WTC11 (cell line): Measurements from ENCODE around the gene POLD1. TPM values are rescaled to one million over a fixed set of nuclear protein-coding genes. Genes with fewer than 3 reads are reported as not detected.

Experiments used
- ATAC-seq: fragments of 200-7000 bp; cut with Tn5 transposase; 2 replicates; pipeline ENCODE4 v1.10.0; 2021; ENCODE audit warnings: mild to moderate bottlenecking, moderate library complexity
- CTCF ChIA-PET: fragments of 300-600 bp; sonication (Branson Sonifier 250); formaldehyde crosslinking; loops from one replicate; lab custom pipeline; 2021; ENCODE audit warnings: antibody characterized with exemption; lab: Charles Lee
- POLR2A ChIA-PET: fragments of 350-600 bp; sonication (Branson Sonifier 250); formaldehyde crosslinking; loops from one replicate; lab custom pipeline; 2021; ENCODE audit warnings: antibody characterized with exemption; lab: Charles Lee
- DNase-seq: peaks from one replicate; pipeline ENCODE4 v3.0.0; 2021; ENCODE audit warnings: low spot score
- H3K27ac Mint-ChIP-seq: 2 replicates; pipeline ENCODE4 v1.8.0; 2021; ENCODE audit warnings: mixed read lengths
- H3K27me3 Mint-ChIP-seq: 2 replicates; pipeline ENCODE4 v1.8.0; 2021; ENCODE audit warnings: low read depth, mild to moderate bottlenecking, moderate library complexity, mixed read lengths
- H3K36me3 Mint-ChIP-seq: 2 replicates; pipeline ENCODE4 v1.8.0; 2021; ENCODE audit warnings: mixed read lengths
- H3K4me1 Mint-ChIP-seq: 2 replicates; pipeline ENCODE4 v1.8.0; 2022; ENCODE audit warnings: mixed read lengths
- H3K4me3 Mint-ChIP-seq: 2 replicates; pipeline ENCODE4 v1.8.0; 2021; ENCODE audit warnings: mild to moderate bottlenecking, moderate library complexity, mixed read lengths
- H3K9me3 Mint-ChIP-seq: 2 replicates; pipeline ENCODE4 v1.8.0; 2021; ENCODE audit warnings: mixed read lengths
- ATF1 ChIP-seq: sonication (generic); formaldehyde crosslinking; IDR thresholded peaks from 2 replicates; pipeline ENCODE4 v1.8.1; 2023; ENCODE audit warnings: mild to moderate bottlenecking, moderate library complexity, missing genetic modification reagents
- E2F4 ChIP-seq: sonication (generic); formaldehyde crosslinking; IDR thresholded peaks from 2 replicates; pipeline ENCODE4 v1.8.1; 2022; ENCODE audit warnings: low read depth, mild to moderate bottlenecking, moderate library complexity, missing genetic modification reagents, borderline replicate concordance
- ELF4 ChIP-seq: sonication (generic); formaldehyde crosslinking; IDR thresholded peaks from 2 replicates; pipeline ENCODE4 v1.8.1; 2022; ENCODE audit warnings: low read depth, mild to moderate bottlenecking, moderate library complexity, missing genetic modification reagents
- ETV6 ChIP-seq: sonication (generic); formaldehyde crosslinking; IDR thresholded peaks from 2 replicates; pipeline ENCODE4 v1.8.1; 2022; ENCODE audit warnings: mild to moderate bottlenecking, missing genetic modification reagents
- IRF2 ChIP-seq: sonication (generic); formaldehyde crosslinking; IDR thresholded peaks from 2 replicates; pipeline ENCODE4 v1.8.0; 2022; ENCODE audit warnings: low read depth, missing genetic modification reagents, borderline replicate concordance
- JAZF1 ChIP-seq: fragments of 250-450 bp; sonication (Bioruptor Pico); IDR thresholded peaks from 2 replicates; pipeline ENCODE4 v1.9.0; 2021; ENCODE audit warnings: moderate library complexity, mild to moderate bottlenecking, inconsistent platforms
- NR2C2 ChIP-seq: sonication (generic); formaldehyde crosslinking; IDR thresholded peaks from 2 replicates; pipeline ENCODE4 v1.8.0; 2022; ENCODE audit warnings: mild to moderate bottlenecking, missing genetic modification reagents
- PRRX2 ChIP-seq: fragments of 250-450 bp; sonication (Bioruptor Pico); IDR thresholded peaks from 2 replicates; pipeline ENCODE4 v1.8.0; 2021; ENCODE audit warnings: mild to moderate bottlenecking
- STAT6 ChIP-seq: sonication (generic); formaldehyde crosslinking; conservative IDR thresholded peaks from 2 replicates; pipeline ENCODE4 v1.8.1; 2023; ENCODE audit warnings: mild to moderate bottlenecking, low read depth, missing genetic modification reagents, moderate library complexity
- TEAD1 ChIP-seq: sonication (generic); formaldehyde crosslinking; IDR thresholded peaks from 2 replicates; pipeline ENCODE4 v1.8.0; 2022; ENCODE audit warnings: mild to moderate bottlenecking, missing genetic modification reagents
- ZNF423 ChIP-seq: fragments of 250-450 bp; sonication (Bioruptor Pico); IDR thresholded peaks from 2 replicates; pipeline ENCODE4 v2.1.2; 2022; ENCODE audit warnings: mild to moderate bottlenecking, moderate library complexity
- total RNA-seq: library from RNA; stranded (reverse); gene quantifications from 3 replicates; pipeline ENCODE4 v1.2.3, GENCODE V29; 2021
- TF ChIP-seq, protein P1 (sequence below): sonication (generic); formaldehyde crosslinking; IDR thresholded peaks from 2 replicates; pipeline ENCODE4 v1.8.0; 2022; ENCODE audit warnings: mild to moderate bottlenecking, missing genetic modification reagents
- TF ChIP-seq, protein P2 (sequence below): sonication (generic); formaldehyde crosslinking; IDR thresholded peaks from 2 replicates; pipeline ENCODE4 v1.8.1; 2023; ENCODE audit warnings: mild to moderate bottlenecking, missing genetic modification reagents
- TF ChIP-seq, protein P3 (sequence below): fragments of 250-450 bp; sonication (Bioruptor Pico); IDR thresholded peaks from 2 replicates; pipeline ENCODE4 v1.9.0; 2021; ENCODE audit warnings: mild to moderate bottlenecking, borderline replicate concordance

Gene POLD1
- total RNA-seq, 1 experiment from 2014 or later, result 163 TPM

DNA sequence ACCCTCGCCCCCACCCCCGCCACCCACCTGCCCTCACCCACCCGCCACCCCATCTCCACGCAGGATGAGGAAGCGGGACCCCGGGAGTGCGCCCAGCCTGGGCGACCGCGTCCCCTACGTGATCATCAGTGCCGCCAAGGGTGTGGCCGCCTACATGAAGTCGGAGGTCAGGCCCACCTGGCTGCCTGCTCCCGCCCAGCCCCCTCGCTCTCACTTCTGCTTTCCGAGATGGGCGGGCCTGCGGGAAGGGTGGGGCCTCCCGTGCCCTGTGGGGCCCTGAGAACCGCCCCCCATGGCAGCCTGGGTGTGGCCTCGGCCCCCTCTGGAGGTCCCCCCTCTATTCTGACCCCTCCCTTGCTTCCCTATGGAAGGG, 31.5 kb downstream of the POLD1 start:
- H3K36me3 Mint-ChIP-seq, result peaks cover 25% of the 10 kb centered on the region
- TF ChIP-seq NR2C2 (CRISPR knock-in tag) (no peak), TEAD1 (CRISPR knock-in tag) (no peak), STAT6 (no peak), ZNF423 (CRISPR knock-in tag) (no peak), JAZF1 (CRISPR knock-in tag) (no peak), ETV6 (no peak), ELF4 (CRISPR knock-in tag) (no peak), E2F4 (CRISPR knock-in tag) (no peak), IRF2 (CRISPR knock-in tag) (no peak), PRRX2 (CRISPR knock-in tag) (no peak), ATF1 (CRISPR knock-in tag) (no peak)
- TF ChIP-seq, protein P1, sequence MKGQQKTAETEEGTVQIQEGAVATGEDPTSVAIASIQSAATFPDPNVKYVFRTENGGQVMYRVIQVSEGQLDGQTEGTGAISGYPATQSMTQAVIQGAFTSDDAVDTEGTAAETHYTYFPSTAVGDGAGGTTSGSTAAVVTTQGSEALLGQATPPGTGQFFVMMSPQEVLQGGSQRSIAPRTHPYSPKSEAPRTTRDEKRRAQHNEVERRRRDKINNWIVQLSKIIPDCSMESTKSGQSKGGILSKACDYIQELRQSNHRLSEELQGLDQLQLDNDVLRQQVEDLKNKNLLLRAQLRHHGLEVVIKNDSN, result no peak
- TF ChIP-seq, protein P2, sequence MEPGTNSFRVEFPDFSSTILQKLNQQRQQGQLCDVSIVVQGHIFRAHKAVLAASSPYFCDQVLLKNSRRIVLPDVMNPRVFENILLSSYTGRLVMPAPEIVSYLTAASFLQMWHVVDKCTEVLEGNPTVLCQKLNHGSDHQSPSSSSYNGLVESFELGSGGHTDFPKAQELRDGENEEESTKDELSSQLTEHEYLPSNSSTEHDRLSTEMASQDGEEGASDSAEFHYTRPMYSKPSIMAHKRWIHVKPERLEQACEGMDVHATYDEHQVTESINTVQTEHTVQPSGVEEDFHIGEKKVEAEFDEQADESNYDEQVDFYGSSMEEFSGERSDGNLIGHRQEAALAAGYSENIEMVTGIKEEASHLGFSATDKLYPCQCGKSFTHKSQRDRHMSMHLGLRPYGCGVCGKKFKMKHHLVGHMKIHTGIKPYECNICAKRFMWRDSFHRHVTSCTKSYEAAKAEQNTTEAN, result no peak
- TF ChIP-seq, protein P3, sequence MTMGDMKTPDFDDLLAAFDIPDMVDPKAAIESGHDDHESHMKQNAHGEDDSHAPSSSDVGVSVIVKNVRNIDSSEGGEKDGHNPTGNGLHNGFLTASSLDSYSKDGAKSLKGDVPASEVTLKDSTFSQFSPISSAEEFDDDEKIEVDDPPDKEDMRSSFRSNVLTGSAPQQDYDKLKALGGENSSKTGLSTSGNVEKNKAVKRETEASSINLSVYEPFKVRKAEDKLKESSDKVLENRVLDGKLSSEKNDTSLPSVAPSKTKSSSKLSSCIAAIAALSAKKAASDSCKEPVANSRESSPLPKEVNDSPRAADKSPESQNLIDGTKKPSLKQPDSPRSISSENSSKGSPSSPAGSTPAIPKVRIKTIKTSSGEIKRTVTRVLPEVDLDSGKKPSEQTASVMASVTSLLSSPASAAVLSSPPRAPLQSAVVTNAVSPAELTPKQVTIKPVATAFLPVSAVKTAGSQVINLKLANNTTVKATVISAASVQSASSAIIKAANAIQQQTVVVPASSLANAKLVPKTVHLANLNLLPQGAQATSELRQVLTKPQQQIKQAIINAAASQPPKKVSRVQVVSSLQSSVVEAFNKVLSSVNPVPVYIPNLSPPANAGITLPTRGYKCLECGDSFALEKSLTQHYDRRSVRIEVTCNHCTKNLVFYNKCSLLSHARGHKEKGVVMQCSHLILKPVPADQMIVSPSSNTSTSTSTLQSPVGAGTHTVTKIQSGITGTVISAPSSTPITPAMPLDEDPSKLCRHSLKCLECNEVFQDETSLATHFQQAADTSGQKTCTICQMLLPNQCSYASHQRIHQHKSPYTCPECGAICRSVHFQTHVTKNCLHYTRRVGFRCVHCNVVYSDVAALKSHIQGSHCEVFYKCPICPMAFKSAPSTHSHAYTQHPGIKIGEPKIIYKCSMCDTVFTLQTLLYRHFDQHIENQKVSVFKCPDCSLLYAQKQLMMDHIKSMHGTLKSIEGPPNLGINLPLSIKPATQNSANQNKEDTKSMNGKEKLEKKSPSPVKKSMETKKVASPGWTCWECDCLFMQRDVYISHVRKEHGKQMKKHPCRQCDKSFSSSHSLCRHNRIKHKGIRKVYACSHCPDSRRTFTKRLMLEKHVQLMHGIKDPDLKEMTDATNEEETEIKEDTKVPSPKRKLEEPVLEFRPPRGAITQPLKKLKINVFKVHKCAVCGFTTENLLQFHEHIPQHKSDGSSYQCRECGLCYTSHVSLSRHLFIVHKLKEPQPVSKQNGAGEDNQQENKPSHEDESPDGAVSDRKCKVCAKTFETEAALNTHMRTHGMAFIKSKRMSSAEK, result no peak
- ATAC-seq (no peak), DNase-seq (no peak)
- H3K9me3 Mint-ChIP-seq, result no peaks in the 10 kb centered on the region
- H3K27ac Mint-ChIP-seq, result no peak overlapping the region
- ChIA-PET CTCF (interaction anchor here (0.6 to 3.5 kb wide), 17 partner anchors 8 to 222 kb away, joined by 3 to 16 read pairs (median 7); no protein-coding TSS in a partner anchor), POLR2A (interaction anchor here (1.4 kb wide), 1 partner anchor 32 kb away, joined by 4 read pairs; the partner anchor contains the start of gene POLD1)
- no peaks in the 10 kb centered on the region; the same call in 1 of the 2 replicates for H3K27me3 Mint-ChIP-seq
- H3K4me3 Mint-ChIP-seq, result no peak overlapping the region
- H3K4me1 Mint-ChIP-seq, result peaks cover 21% of the 10 kb centered on the region
